Measurements from ENCODE around the gene ABCA7. TPM values are rescaled to one million over a fixed set of nuclear protein-coding genes. Genes with fewer than 3 reads are reported as not detected.
A peak's percentile ranks its signal among the peaks of the same experiment; 100 is the strongest.

ABCA7 gene
- total and polyA plus RNA-seq, 2 experiments from 2014 or later = 2.1 to 2.6 TPM

DNA sequence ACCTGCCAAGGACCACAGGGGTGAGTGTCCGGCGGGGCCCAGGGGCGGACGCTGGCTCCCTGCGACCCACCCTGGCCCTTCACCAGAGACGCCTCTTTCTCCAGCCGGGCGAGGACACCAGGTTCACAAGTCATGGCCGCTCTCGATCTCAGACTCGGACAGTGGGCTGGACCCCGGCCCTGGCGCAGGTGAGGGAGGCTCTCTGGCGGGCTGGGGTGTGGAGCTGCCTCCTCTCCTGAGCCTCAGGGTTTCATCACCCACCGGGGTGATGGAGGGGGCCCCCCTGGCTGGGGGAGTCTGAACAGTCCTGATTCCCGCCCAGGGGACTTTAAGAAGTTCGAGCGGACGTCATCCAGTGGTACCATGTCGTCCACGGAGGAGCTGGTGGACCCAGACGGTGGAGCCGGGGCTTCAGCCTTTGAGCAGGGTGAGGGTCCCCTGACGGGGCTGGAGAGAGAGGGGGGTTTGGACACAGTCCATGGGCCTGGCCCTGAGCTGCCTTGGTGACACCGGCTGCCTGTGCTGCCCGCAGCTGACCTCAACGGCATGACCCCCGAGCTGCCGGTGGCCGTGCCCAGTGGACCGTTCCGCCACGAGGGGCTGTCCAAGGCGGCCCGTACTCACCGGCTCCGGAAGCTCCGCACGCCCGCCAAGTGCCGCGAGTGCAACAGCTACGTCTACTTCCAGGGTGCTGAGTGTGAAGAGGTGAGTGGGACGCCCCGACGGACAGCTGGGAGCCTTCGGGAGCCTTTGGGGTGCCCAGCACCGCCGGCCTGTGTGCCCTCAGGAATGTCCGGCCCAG, 40.7 kb downstream of the ABCA7 start:
- Histone ChIP-seq H4K20me1 (ENCODE audit: insufficient read depth) (no peaks in the 10 kb centered on the region), H3K9me2 (ENCODE audit: insufficient read depth) (no peaks in the 10 kb centered on the region), H3K9ac (no peak overlapping the region), H3K27ac (no peak overlapping the region), H3K27me3 (replicated peaks; ENCODE audit: insufficient read depth) (no peaks in the 10 kb centered on the region), H2AFZ (no peak overlapping the region), H3F3A (ENCODE audit: insufficient read depth) (no peaks in the 10 kb centered on the region), H3K4me2 (ENCODE audit: unreplicated experiment) (no peak overlapping the region), H3K4me1 (ENCODE audit: insufficient read depth) (no peaks in the 10 kb centered on the region), H3K79me2 (ENCODE audit: insufficient read depth) (no peaks in the 10 kb centered on the region), H3K36me3 (ENCODE audit: low read depth) (no peaks in the 10 kb centered on the region), H3K4me3 (no peak overlapping the region), H3K9me3 (ENCODE audit: low read depth) (no peaks in the 10 kb centered on the region)
- no peak for DNase-seq
- WGBS, 2 experiments (ENCODE audit: low coverage in 1 of 2, low lambda C conversion rate in 2 of 2, missing lambda C conversion rate in 2 of 2) = 87 to 94% methylated on average over 49 to 50 of the region's 50 CpGs
- TF ChIP-seq EZH2 (IDR thresholded peaks at IDR 0.05; ENCODE audit: insufficient read depth, poor library complexity, severe bottlenecking) (no peak), EZH2phosphoT487 (IDR thresholded peaks at IDR 0.05; ENCODE audit: insufficient read depth, low read depth) (no peak)
- in situ Hi-C loops (cut with MboI) = no loop called here

DNA sequence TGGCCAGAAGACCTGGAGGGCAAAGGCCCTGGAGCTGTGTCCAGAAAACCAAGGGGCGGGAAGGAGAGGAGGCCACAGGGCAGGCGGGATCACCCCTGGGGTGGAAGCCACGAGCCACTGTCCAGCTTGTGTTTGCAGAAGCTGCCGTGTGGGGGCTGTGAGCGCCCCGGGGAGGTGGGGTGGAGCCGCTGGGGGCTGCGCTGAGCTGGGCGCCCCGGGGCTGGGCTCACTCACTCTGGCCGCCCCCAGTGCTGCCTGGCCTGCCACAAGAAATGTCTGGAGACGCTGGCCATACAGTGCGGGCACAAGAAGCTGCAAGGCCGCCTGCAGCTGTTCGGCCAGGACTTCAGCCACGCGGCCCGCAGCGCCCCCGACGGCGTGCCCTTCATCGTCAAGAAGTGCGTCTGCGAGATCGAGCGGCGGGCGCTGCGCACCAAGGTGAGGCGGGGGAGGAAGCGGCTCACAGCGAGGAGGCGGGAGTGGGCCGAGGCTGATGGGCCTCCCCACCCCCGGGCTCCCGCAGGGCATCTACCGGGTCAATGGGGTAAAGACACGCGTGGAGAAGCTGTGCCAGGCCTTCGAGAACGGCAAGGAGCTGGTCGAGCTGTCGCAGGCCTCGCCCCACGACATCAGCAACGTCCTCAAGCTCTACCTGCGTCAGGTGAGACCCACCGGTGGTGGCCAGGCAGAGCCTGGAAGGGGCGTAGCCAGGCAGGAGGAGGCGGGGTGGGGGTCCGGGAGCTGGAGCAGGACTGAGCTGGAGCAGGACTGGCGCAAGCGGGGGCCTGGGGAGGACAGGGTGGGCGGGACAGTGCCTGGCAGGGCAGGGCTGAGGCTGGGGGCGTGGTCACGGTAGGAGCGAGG, 41.6 kb downstream of the ABCA7 start:
- H3K9me2 ChIP-seq (ENCODE audit: insufficient read depth) = no peaks in the 10 kb centered on the region
- no peak overlapping the region for H3K4me3 ChIP-seq
- H3K9ac ChIP-seq = no peak overlapping the region
- no peak for DNase-seq
- no peak overlapping the region for H3K27ac ChIP-seq
- no peaks in the 10 kb centered on the region for H3F3A ChIP-seq (ENCODE audit: insufficient read depth)
- no peaks in the 10 kb centered on the region for H4K20me1 ChIP-seq (ENCODE audit: insufficient read depth)
- H3K4me2 ChIP-seq (ENCODE audit: unreplicated experiment) = no peak overlapping the region
- no peaks in the 10 kb centered on the region for H3K4me1 ChIP-seq (ENCODE audit: insufficient read depth)
- no peaks in the 10 kb centered on the region for H3K9me3 ChIP-seq (ENCODE audit: low read depth)
- in situ Hi-C loops (cut with MboI) = no loop called here
- no peaks in the 10 kb centered on the region for H3K36me3 ChIP-seq (ENCODE audit: low read depth)
- no peaks in the 10 kb centered on the region for H3K27me3 ChIP-seq (replicated peaks; ENCODE audit: insufficient read depth)
- H3K79me2 ChIP-seq (ENCODE audit: insufficient read depth) = no peaks in the 10 kb centered on the region
- no peak overlapping the region for H2AFZ ChIP-seq
- WGBS, 2 experiments (ENCODE audit: low coverage in 1 of 2, low lambda C conversion rate in 2 of 2, missing lambda C conversion rate in 2 of 2) = 80 to 88% methylated on average over 43 to 58 of the region's 58 CpGs
- TF ChIP-seq EZH2phosphoT487 (IDR thresholded peaks at IDR 0.05; ENCODE audit: insufficient read depth, low read depth) = no peak
- no peak for TF ChIP-seq EZH2 (IDR thresholded peaks at IDR 0.05; ENCODE audit: insufficient read depth, poor library complexity, severe bottlenecking)

DNA sequence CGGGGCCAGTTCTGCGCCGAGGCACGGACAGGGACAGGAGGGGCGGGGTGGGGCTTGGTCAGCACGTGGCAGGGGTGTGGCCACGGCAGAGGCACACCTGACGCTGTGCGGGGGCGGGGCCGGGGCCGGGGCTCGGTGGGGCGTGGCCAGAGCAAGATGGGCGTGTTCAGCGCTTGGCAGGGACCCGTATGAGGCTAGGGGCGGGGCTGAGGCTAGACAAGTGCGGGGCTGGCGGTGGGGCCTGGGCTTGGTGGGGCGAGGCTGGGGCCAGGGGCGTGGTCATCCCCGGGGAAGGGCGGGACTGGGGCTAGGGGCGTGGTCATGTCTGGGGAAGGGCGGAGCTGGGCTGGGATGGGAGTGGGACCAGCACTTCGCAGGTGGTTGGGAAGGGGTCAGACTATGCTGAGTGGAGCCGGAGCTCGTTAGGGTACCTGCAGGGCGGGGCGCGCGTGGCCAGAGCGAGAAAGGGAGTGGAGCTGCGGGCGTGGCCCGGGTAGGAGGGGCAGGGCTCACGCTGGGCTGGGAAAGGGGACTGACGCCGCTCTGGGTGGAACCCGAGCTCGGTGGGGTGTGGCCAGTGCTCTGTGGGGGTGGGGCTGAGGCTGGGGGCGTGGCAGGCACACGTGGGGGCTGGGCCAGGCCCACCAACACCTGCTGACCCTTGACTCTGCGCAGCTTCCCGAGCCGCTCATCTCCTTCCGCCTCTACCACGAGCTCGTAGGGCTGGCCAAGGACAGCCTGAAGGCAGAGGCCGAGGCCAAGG, 42.4 kb downstream of the ABCA7 start:
- no peaks in the 10 kb centered on the region for H3F3A ChIP-seq (ENCODE audit: insufficient read depth)
- DNase-seq = peak; percentile 40
- H2AFZ ChIP-seq = no peak overlapping the region
- H3K9me3 ChIP-seq (ENCODE audit: low read depth) = no peaks in the 10 kb centered on the region
- H3K36me3 ChIP-seq (ENCODE audit: low read depth) = no peaks in the 10 kb centered on the region
- in situ Hi-C loops (cut with MboI) = no loop called here
- H3K9me2 ChIP-seq (ENCODE audit: insufficient read depth) = no peaks in the 10 kb centered on the region
- TF ChIP-seq EZH2phosphoT487 (IDR thresholded peaks at IDR 0.05; ENCODE audit: insufficient read depth, low read depth) (no peak), EZH2 (IDR thresholded peaks at IDR 0.05; ENCODE audit: insufficient read depth, poor library complexity, severe bottlenecking) (no peak)
- WGBS, 2 experiments (ENCODE audit: low coverage in 1 of 2, low lambda C conversion rate in 2 of 2, missing lambda C conversion rate in 2 of 2) = 44 to 68% methylated on average over 10 to 42 of the region's 51 CpGs
- H3K9ac ChIP-seq = no peak overlapping the region
- H3K4me3 ChIP-seq = no peak overlapping the region
- H3K79me2 ChIP-seq (ENCODE audit: insufficient read depth) = no peaks in the 10 kb centered on the region
- no peak overlapping the region for H3K4me2 ChIP-seq (ENCODE audit: unreplicated experiment)
- no peak overlapping the region for H3K27ac ChIP-seq
- no peaks in the 10 kb centered on the region for H4K20me1 ChIP-seq (ENCODE audit: insufficient read depth)
- no peaks in the 10 kb centered on the region for H3K27me3 ChIP-seq (replicated peaks; ENCODE audit: insufficient read depth)
- H3K4me1 ChIP-seq (ENCODE audit: insufficient read depth) = no peaks in the 10 kb centered on the region
